ENCODE measurements around the gene ZNF202.

- TF ChIP-seq POLR2A (IDR thresholded peaks at IDR 0.05; ENCODE audit: low read depth, low read length), result no peak
- TF ChIP-seq POLR2AphosphoS5 (IDR thresholded peaks at IDR 0.05; ENCODE audit: low read depth, low read length), result no peak
- TF ChIP-seq TAF1 (IDR thresholded peaks at IDR 0.05; ENCODE audit: borderline replicate concordance, low read depth, low read length), result no peak
These were observed 38.8 kb downstream of the ZNF202 start for GRCh38 chr11:123702696-123703095.

All from GM12892 (cell line).